HG03354 (cell line): ENCODE data around the gene CDADC1.
A peak's percentile ranks its signal among the peaks of the same experiment; 100 is the strongest.

Experiments used
- ATAC-seq: cut with Tn5 transposase; IDR thresholded peaks from one replicate; pipeline ENCODE4 v1.9.1; 2021; ENCODE audit warnings: mild to moderate bottlenecking; ENCODE audit not compliant: unreplicated experiment, poor library complexity, severe bottlenecking

The CDADC1 gene

DNA sequence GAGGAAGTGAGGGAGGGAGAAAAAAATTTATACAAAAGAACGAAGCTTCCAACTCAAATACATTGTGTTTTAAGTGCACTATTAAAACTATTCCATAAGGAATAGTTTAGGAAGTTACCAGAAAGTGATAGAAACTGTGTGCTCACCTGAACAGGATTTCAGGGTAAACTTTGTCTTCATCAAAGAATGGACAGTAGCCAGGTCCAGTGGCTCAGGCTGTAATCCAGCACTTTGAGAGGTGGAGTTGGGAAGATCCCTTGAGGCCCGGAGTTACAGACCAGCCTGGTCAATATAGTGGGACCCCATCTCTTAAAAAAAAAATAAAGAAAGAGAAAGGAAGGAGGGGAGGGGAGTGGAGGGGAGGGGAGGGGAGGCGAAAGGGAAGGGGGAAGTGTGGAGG, 13.0 kb upstream of the CDADC1 start:
- no peak for ATAC-seq

DNA sequence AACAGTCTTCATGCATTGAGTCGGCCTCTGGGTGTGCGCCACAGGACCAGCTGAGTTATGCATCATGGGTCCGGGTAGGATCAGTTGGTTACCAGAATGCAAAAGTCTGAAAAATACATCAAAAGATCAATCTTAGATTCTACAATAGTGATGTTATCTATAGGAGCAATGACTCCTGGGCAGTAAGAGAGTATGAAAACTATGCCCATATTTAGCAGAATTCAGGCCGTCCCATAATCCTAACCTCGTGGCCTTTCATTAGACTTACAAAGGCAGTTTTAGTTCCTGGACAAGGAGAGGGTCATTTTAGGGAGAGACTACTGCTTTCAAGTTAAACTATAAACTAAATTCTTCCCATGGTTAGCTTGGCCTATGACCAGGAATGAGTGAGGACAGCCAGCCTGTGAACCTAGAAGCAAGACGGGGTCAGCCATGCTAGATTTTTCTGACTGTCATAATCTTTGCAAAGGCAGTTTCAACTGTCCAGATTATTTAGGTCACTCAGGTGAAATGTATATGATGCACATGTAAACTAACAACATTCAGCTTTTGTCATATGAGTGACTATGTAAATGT, 11.8 kb upstream of the CDADC1 start:
- no peak for ATAC-seq

DNA sequence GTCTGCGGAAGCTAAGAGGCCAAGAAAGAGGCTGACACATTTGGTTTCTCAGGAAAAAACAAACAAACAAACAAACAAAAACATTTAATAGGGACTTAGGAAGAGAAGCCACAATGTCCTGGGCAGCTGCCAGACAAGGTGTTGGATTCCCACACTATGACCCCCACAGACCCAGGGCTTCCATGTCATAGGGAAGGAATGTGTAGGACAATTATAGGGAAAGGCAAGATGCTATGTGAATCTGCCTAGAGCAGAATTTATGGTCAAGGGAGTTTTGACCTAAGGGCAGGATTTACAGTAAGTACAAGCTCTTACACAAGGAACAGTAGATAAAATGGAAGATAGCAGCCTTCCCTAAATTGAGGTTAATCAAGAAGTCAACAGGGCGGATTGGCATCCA, 9.1 kb upstream of the CDADC1 start:
- no peak for ATAC-seq

DNA sequence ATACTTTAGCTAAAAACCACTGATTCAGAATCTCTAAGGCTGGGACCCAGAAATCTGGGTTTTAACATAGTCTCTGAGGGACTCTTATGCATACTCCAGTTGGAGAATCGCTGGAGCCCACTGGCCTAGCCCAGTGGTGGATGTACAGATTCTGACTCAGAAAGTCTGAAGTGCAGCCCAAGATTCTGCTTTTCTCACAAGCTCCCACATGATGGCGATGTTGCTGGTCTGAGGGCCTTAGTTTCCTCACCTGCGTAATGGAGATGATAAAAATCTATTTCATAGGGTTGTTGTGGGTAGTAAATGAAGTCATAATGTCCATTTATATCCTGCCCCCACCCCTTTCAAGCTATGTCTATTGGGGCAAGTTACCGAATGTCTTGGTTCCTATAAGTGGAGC, 7.7 kb upstream of the CDADC1 start:
- ATAC-seq: no peak

DNA sequence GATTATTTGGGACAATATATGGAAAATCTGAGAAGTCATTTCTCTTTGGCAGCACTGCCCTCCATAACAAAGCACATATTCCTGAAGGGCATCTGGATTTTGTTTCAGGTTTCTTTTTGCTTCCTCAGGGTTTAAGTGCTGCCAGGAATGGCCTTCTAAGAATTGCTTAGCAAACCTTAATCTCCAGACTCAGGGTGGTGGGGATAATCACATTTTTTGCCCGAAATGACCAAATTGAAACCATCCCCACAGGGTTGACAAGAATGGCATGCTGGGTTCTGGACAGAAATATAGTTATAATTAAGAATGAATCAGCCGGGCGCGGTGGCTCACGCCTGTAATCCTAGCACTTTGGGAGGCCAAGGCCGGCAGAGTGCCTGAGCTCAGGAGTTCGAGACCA, 6.4 kb upstream of the CDADC1 start:
- no peak for ATAC-seq

DNA sequence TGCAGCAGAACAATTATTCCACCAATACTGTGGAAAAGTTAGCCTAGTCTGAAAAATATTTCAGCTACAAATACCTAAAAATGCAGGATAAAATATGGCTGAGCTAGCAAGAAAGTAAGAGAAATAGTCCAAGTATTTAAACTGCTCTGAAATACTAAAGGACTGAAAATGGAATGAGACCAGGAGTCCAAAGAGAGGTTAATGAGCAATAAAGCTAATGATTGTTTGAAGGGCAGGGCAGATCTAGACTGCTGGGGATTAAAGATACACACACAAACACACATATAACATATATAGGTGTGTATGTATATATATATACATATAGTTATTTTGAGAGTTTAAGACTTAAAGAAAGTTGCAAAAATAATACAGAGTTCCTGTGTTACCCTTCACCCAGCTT, 2.6 kb upstream of the CDADC1 start:
- no peak for ATAC-seq

DNA sequence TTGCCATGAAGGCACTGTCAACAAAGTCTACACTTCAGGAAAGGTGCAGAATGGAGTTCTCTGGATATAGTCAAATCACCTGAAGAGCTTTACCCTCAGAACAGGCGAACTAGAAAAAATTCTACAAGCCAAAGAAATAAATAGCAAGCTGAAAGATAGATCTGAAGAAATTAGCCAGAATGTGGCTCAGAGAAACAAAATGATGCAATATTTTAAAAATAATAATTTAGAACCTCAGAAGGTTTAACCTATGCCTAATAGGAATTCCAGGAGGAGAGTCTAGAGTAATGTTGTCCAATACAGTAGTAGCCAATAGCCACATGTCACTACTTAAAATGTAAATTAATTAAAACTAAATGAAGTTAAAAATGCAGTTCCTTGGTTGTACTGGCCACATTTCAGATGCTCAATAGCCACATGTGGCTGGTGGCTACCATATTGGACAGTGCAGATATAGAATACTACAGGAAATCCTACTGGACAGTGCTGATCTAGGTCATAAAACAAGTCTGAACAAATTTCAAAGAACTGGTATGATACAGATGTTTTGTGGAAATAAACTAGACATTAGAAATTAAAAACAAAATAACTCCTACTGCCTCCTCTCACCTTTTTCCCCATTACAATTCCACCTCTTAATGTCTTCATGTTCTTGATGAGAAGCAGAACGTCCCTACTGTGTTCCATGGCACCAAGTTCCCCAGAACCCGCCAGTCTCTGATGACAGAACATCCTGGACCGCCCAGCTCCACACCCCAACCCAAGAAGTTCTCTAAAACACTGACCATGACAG, 679 bp upstream of the CDADC1 start:
- ATAC-seq: peak; percentile 35

DNA sequence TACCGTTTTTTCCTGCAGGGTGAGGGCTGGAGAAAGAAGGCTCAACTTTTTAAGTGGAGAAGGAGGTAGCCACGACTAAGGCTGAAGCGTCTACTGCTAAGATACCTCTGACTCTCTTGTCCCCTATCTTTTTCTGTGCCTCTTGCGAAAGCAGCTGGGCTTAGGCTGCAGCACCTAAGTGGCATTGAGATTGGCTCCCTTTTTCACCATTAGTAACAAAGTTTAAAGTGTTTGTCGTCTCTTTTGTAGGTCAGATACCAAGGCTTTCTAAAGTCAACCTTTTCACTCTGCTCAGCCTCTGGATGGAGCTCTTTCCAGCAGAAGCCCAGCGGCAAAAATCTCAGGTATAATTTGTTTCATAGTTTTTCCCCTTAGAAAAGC, 887 bp downstream of the CDADC1 start:
- no peak for ATAC-seq

DNA sequence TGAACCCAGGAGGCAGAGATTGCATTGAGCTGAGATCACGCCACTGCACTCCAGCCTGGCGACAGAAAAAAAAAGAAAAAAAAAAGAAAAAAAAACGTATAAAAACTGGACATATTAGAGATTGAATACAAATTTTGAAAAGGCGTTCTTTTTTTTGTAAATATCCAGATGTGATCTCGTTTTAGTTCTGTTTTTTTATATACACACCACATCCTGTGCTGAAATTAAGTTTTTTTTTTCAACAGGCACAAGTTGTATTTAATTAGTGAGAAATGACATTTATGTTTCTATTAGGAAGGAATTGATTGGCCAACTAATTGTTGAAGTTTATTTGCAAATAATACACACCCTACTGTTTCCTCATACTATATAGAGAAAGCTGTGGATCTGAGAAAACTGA, 3.6 kb downstream of the CDADC1 start:
- no peak for ATAC-seq

DNA sequence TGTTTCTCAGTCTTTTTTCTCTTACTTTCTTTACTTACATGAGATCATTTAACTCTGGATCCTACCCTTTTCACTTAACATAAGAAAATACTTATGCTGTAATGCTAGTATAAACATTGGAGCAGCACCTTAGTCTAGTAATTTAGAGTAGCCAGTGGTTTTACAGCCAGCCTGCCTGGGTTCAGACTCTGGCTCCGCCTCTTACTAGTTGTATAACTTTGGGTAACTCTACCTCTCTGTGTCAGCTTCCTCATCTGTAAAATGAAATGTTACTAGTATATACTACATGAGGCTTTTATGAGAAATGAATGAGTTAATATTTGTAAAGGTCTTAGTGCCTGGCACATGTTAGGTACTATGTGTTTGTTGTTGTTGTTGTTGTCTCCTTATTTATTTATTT, 5.6 kb downstream of the CDADC1 start:
- no peak for ATAC-seq

DNA sequence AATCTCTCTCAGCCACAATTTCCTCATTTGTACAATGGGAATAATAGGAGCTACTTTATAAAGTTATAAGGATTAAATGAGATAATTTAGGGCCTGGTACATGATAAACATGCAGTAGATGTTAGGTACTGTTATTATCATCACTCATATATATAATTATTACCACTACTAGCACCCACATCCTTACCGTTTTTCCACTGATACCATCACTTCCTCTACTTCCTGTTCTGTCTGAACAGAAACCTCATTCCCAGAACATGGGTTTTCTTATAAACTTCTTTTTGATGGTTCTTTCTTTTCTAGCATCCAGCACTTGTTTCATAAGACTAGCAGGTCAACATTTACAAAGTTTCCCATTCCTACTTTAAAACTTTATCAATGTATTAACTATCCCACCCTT, 6.3 kb downstream of the CDADC1 start:
- ATAC-seq: no peak

DNA sequence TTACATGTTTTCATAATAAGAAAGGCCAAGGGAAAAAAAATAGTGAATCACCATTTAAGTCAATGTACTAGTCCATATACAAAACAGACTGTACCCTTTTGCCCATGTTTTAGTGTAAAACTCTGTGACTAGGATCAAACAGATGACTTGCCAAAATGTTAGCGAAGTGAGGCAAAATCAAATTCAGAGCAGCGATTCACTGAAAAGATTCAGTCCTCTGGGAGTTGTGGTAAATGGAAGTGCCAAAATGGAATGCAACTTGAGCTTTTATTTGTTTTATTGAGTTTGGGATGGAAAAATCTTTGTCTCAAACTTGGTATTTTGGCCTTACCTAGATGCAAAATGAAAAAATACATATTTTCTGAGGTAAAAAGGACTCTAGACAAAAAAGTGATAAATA, 9.1 kb downstream of the CDADC1 start:
- no peak for ATAC-seq

DNA sequence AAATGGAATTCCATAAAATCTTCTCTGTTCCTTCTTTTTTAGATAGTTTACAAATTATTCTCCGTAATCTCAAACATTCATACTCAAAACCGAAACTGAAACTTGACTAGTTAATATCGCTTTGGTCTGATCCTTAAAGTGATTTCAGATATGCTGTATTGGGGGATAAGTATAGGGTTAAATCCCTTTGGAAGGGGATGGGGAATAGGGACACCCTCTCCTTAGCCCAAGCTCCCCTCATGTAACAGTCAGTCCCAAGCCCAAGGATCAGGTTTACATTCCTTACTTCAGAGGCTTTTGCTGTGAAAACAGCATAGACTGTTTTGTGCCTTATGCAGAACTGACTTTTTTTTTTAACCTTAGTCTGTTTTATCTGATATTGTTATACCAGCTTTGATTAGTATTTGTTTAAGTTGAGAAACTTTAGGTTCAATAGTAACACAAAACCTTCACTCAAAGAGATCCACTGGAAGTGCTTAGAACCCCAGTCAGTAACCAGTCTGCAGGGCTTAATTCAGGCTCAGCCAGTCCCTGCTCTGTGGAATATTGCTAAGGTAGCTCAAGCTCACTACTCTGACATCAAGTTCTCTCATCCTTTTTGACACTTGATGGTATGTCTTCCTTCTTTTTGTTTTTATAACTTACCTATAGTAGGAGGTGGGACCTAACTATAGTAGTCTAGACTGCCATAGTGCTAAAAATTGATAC, 10.5 kb downstream of the CDADC1 start:
- ATAC-seq: no peak

DNA sequence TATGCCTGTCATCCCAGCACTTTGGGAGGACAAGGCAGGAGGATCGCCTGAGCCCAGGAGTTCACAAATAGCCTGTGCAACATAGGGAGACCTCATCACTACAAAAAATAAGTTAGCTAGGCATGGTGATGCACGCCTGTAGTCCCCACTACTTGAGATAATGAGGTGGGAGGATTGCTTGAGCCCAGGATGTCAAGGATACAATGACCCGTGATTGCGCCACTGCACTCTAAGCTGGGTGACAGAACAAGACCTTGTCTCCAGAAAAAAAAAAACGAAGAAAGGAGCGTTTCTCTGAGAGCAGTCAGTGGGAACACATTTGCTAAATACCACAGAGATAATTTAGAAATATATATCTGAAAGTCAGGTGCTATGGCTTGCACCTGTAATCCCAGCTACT, 11.9 kb downstream of the CDADC1 start:
- no peak for ATAC-seq

DNA sequence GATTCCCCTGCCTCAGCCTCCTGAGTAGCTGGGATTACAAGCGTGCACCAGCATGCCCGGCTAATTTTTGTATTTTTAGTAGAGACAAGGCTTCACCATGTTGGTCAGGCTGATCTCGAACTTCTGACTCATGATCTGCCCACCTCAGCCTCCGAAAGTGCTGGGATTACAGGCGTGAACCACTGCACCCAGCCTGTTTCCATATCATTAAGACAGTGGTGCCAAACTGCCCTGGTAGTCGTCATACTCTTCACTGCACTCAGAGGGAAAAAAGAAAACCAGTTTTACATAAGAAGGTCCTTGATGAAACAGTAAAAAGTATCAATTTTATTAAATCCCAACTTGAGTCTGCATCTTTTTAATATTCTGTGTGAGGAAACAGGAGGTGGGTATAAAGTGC, 14.9 kb downstream of the CDADC1 start:
- ATAC-seq: no peak

DNA sequence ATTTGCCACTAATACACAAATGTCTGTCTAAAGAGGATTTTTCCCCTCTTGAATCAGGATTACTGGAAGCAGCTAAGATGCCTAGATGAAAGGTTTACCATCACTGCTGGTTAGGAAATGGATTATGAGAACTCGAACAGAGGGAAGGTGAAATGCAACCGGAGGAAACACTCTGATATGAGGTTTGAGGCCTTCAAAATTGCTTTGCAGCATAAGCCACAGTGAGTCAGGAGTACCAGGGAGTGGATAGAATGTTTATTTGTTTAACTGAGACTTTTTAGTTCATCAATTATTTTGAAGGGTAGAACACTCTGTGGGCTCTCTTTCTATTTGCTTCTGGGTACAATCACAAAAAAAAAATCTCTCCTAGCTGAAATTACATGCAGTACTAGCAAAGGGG, 18.1 kb downstream of the CDADC1 start:
- ATAC-seq: no peak

DNA sequence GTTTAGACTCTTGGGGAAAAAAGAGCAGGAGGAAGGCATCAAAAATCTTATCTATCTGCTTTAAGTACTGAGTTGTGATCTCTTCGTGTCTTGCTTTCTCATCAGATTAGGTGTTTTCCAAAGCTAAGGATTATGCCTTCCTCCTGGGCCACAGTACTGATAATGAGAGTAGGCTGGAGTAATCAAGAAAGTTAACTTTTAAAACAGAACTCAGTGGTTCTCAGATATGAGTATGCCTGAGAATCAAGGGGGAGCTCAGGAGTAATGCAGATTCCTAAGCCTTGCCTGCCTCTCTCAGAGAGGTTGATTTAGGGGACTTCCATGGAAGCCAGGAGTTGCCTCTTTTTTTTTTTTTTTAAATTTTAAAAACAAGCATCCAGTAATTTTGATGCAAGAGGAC, 23.5 kb downstream of the CDADC1 start:
- ATAC-seq: no peak

DNA sequence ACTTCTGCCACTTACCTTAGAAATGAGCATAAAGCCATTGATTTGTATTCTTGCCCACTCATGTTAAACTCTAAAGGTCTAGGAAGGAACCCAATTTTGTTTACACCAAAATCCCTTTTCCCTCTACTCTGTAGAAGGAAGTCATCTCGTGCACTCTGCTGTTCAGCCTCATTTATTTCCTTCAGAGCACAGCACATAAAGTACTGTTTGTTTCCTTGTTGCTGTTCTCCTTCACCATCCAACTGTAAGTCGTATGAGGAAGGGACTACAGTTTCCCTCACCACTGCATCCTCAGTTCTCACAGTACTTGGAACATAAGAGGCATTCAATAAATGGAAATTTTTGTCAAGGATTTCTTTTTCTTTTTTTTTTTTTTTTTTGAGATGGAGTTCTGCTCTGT, 24.6 kb downstream of the CDADC1 start:
- ATAC-seq: no peak

DNA sequence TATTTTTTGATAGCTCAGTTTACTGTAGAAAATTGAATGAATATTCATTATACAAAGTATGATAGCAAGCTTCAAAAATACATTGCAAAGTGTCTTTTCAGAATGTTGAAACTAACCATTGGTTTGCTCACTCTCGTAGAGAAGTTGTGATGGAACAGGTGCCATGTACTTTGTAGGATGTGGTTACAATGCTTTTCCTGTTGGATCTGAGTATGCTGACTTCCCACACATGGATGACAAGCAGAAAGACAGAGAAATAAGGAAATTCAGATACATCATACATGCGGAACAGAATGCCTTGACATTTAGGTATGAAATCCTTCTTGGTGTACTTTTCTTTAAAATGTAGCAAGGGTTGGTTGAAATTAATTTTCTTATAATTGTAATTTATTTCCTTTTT, 30.5 kb downstream of the CDADC1 start:
- no peak for ATAC-seq

DNA sequence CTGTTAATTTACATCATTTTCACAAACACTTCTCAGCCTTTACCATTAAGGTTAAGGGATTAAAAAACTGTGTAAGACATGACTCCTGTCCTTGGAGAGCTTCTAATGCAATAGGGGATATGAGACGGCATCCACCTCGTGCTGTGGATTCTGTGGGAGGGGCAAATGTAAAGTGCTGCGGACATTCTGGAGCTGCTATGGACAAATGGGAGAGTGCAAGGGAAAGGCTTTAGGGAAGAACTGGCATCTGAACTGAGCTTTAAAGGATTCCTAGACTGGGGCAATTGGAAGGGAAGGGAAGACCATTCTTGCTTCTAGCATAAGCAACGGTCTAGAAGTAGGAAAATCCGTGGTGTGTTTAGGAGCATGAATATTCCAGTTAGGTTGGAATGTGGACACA, 31.4 kb downstream of the CDADC1 start:
- no peak for ATAC-seq

DNA sequence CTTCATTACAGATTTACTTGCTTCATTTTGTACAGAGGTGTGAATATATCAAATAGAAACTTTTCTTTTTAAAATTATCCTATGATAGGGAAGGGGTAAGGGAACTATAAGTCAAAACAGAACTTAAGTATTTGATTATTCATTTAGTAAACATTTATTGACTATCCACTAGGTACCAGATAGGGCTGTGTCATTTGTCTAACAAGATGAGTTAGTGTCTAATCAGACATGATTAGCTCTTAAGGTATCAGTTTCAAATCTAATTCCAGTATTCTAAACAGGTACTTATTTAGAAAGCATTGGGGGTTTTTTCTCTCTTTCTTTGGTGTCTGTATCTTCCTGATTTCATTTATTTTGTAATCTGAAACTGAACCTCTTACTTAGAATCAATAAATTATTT, 32.2 kb downstream of the CDADC1 start:
- no peak for ATAC-seq
